ENCODE data around the gene WBP1L.

Gene WBP1L

GRCh38 chr10:102759497-102760210 is 15.9 kb downstream of the WBP1L start:
- DNase-seq: no peak

- DNase-seq: no peak
These were observed 18.2 kb downstream of the WBP1L start for GRCh38 chr10:102761981-102762380.

- DNase-seq: no peak
These were observed 18.8 kb downstream of the WBP1L start for GRCh38 chr10:102762401-102763015.

- DNase-seq: no peak
These were observed 19.4 kb downstream of the WBP1L start for GRCh38 chr10:102763037-102763607.

- no peak for DNase-seq
These were observed 20.9 kb downstream of the WBP1L start for GRCh38 chr10:102764470-102765161.

GRCh38 chr10:102765336-102765735 is 21.6 kb downstream of the WBP1L start:
- no peak for DNase-seq

- DNase-seq: no peak
These were observed 23.8 kb downstream of the WBP1L start for GRCh38 chr10:102767428-102768160.

- no peak for DNase-seq
These were observed 25.8 kb downstream of the WBP1L start for GRCh38 chr10:102769375-102770107.

- no peak for DNase-seq
These were observed 26.3 kb downstream of the WBP1L start for GRCh38 chr10:102770108-102770482.

GRCh38 chr10:102770792-102771191 is 27.0 kb downstream of the WBP1L start:
- DNase-seq: no peak

- no peak for DNase-seq
These were observed 29.6 kb downstream of the WBP1L start for GRCh38 chr10:102773320-102773719.

GRCh38 chr10:102773986-102774385 is 30.2 kb downstream of the WBP1L start:
- DNase-seq: no peak

GRCh38 chr10:102775201-102775934 is 31.6 kb downstream of the WBP1L start:
- DNase-seq: no peak

- peak in 1 of 2 experiments; percentile 47 for DNase-seq
These were observed 32.4 kb downstream of the WBP1L start for GRCh38 chr10:102775935-102776669.

GRCh38 chr10:102776779-102777456 is 33.2 kb downstream of the WBP1L start:
- peak in 1 of 2 experiments; percentile 40 for DNase-seq

GRCh38 chr10:102777711-102778453 is 34.1 kb downstream of the WBP1L start:
- DNase-seq: no peak

GRCh38 chr10:102778781-102779180 is 35.0 kb downstream of the WBP1L start:
- no peak for DNase-seq

- DNase-seq: no peak
These were observed 36.2 kb downstream of the WBP1L start for GRCh38 chr10:102779680-102780526.

- no peak for DNase-seq
These were observed 36.7 kb downstream of the WBP1L start for GRCh38 chr10:102780527-102780808.

Measured in activated T-cell treated with anti-CD3 and anti-CD28 coated beads, Interleukin-2, amount 50 U/mL, for 48 hours (primary cell).